T-helper 1 cell (primary cell): ENCODE measurements around the gene ZNF547.
"Not testable (repeated sequence)": the region's sequence is repeated elsewhere in the genome, so short reads cannot be mapped to it uniquely, and the experiment has no call there.

Experiments used
- DNase-seq, 5 donors: peaks; one replicate each; pipeline ENCODE4 v3.0.0-alpha.2; 2012 to 2020

Gene ZNF547

GRCh38 chr19:57374647-57375046 lies 11.3 kb downstream of the ZNF547 start:
- not testable (repeated sequence) for DNase-seq

- DNase-seq, result no peak
These were observed 12.8 kb downstream of the ZNF547 start for GRCh38 chr19:57376151-57376550.

GRCh38 chr19:57377498-57378146 lies 14.3 kb downstream of the ZNF547 start:
- no peak for DNase-seq

GRCh38 chr19:57380923-57381322 lies 17.6 kb downstream of the ZNF547 start:
- no peak for DNase-seq

GRCh38 chr19:57382806-57383488 lies 19.6 kb downstream of the ZNF547 start:
- no peak for DNase-seq

- no peak for DNase-seq
These were observed 25.9 kb downstream of the ZNF547 start for GRCh38 chr19:57389194-57389729.

GRCh38 chr19:57389730-57390598 lies 26.6 kb downstream of the ZNF547 start, which contains the start of gene ZNF548:
Gene ZNF548, plus strand, starts transcription at chr19:57389854. Its CDS starts 246 bp downstream, at chr19:57390100.
- peak; percentile 93 to 97 (median 96) for DNase-seq

- no peak for DNase-seq
These were observed 32.4 kb downstream of the ZNF547 start for GRCh38 chr19:57395710-57396109.

GRCh38 chr19:57398868-57399267 lies 35.5 kb downstream of the ZNF547 start:
- DNase-seq, result no peak

- no peak for DNase-seq
These were observed 40.6 kb downstream of the ZNF547 start for GRCh38 chr19:57403737-57404563.

GRCh38 chr19:57406516-57407123 lies 43.3 kb downstream of the ZNF547 start:
- DNase-seq, result peak; percentile 30 to 66 (median 54)

- DNase-seq, result peak; percentile 81 to 92 (median 90)
These were observed 47.7 kb downstream of the ZNF547 start, which contains the start of gene ZNF17 for GRCh38 chr19:57410877-57411671. Gene ZNF17, plus strand, starts transcription at chr19:57411161. Its CDS starts 2,455 bp downstream, at chr19:57413616.

GRCh38 chr19:57419439-57419838 lies 56.1 kb downstream of the ZNF547 start:
- DNase-seq, result no peak

GRCh38 chr19:57421037-57421436 lies 57.7 kb downstream of the ZNF547 start:
- no peak for DNase-seq
